Mesendoderm (in vitro differentiated cells): Measurements from ENCODE around the gene ETV3L.
"Not testable (repeated sequence)": the region's sequence is repeated elsewhere in the genome, so short reads cannot be mapped to it uniquely, and the experiment has no call there.

Experiments used
- DNase-seq: peaks from one replicate; pipeline ENCODE4 v3.0.0; 2013
- H2AK5ac ChIP-seq: 2 replicates; pipeline ENCODE4 v1.6.1; 2013; ENCODE audit warnings: low read length, inconsistent platforms
- H2BK120ac ChIP-seq: 2 replicates; pipeline ENCODE4 v1.6.1; 2013; ENCODE audit warnings: low read depth, mild to moderate bottlenecking, low read length, moderate library complexity, mixed read lengths
- H2BK15ac ChIP-seq: replicated peaks from 2 replicates; pipeline ENCODE4 v1.6.1; 2013; ENCODE audit warnings: low read depth, mild to moderate bottlenecking, moderate library complexity
- H2BK5ac ChIP-seq: 2 replicates; pipeline ENCODE4 v1.6.1; 2013; ENCODE audit warnings: low read length, inconsistent platforms
- H3K18ac ChIP-seq: 2 replicates; pipeline ENCODE4 v1.6.1; 2013; ENCODE audit warnings: mild to moderate bottlenecking, low read length, mixed read lengths
- H3K23ac ChIP-seq: one replicate; pipeline ENCODE4 v1.6.1; 2013; ENCODE audit warnings: low read length
- H3K27ac ChIP-seq: 2 replicates; pipeline ENCODE4 v1.5.1; 2013; ENCODE audit warnings: low read depth, mild to moderate bottlenecking, inconsistent platforms, low read length, moderate library complexity
- H3K27me3 ChIP-seq: 2 replicates; pipeline ENCODE4 v1.6.1; 2013; ENCODE audit warnings: low read length, control low read depth, mild to moderate bottlenecking, inconsistent platforms; ENCODE audit not compliant: insufficient read depth, poor library complexity
- H3K36me3 ChIP-seq: 2 replicates; pipeline ENCODE4 v1.6.1; 2013; ENCODE audit warnings: low read length, inconsistent platforms; ENCODE audit not compliant: control insufficient read depth, insufficient read depth
- H3K4ac ChIP-seq: one replicate; pipeline ENCODE4 v1.6.1; 2013; ENCODE audit warnings: low read depth, mild to moderate bottlenecking, low read length, moderate library complexity
- H3K4me1 ChIP-seq: 2 replicates; pipeline ENCODE4 v1.6.1; 2013; ENCODE audit warnings: low read depth, low read length, inconsistent platforms; ENCODE audit not compliant: control insufficient read depth
- H3K4me2 ChIP-seq: 2 replicates; pipeline ENCODE4 v1.6.1; 2013; ENCODE audit warnings: low read length
- H3K4me3 ChIP-seq: 2 replicates; pipeline ENCODE4 v1.5.1; 2013; ENCODE audit warnings: mild to moderate bottlenecking, low read length
- H3K56ac ChIP-seq: one replicate; pipeline ENCODE4 v1.6.1; 2013; ENCODE audit warnings: low read length
- H3K79me1 ChIP-seq: 2 replicates; pipeline ENCODE4 v1.6.1; 2013; ENCODE audit warnings: low read length, inconsistent platforms
- H3K79me2 ChIP-seq: 2 replicates; pipeline ENCODE4 v1.6.1; 2013; ENCODE audit warnings: mild to moderate bottlenecking, low read length; ENCODE audit not compliant: control insufficient read depth, insufficient read depth
- H3K9ac ChIP-seq: 2 replicates; pipeline ENCODE4 v1.6.1; 2013; ENCODE audit warnings: low read length, inconsistent platforms
- H4K5ac ChIP-seq: one replicate; pipeline ENCODE4 v1.6.1; 2013; ENCODE audit warnings: low read length
- H4K8ac ChIP-seq: one replicate; pipeline ENCODE4 v1.6.1; 2013; ENCODE audit warnings: low read depth, mild to moderate bottlenecking, control low read depth, low read length, moderate library complexity
- WGBS: extraction: QIAGEN DNeasy Blood & Tissue Kit; methylation state at CpG from one replicate; pipeline ENCODE4 v1.1.7; 2013; ENCODE audit warnings: low lambda C conversion rate, missing lambda C conversion rate; ENCODE audit not compliant: insufficient coverage; ENCODE audit errors: extremely low coverage; 5-methylcytosine and 5-hydroxymethylcytosine counted together

ETV3L gene

GRCh38 chr1:157103268-157103667, 3.7 kb upstream of the ETV3L start:
- no peak overlapping the region for H3K4ac ChIP-seq
- H3K4me2 ChIP-seq = no peak overlapping the region
- H3K9ac ChIP-seq = no peak overlapping the region
- H2BK15ac ChIP-seq = no peak overlapping the region
- no peak overlapping the region for H2BK5ac ChIP-seq
- H2BK120ac ChIP-seq = no peak overlapping the region
- H3K27me3 ChIP-seq = no peaks in the 10 kb centered on the region
- no peaks in the 10 kb centered on the region for H3K4me1 ChIP-seq
- no peak overlapping the region for H3K18ac ChIP-seq
- H3K79me2 ChIP-seq = no peaks in the 10 kb centered on the region
- no peak overlapping the region for H4K8ac ChIP-seq
- no peaks in the 10 kb centered on the region for H3K79me1 ChIP-seq
- no peak overlapping the region for H3K4me3 ChIP-seq
- WGBS = no CpG with 5 or more reads among the region's 5 CpGs
- no peak overlapping the region for H2AK5ac ChIP-seq
- DNase-seq = no peak
- no peaks in the 10 kb centered on the region for H3K36me3 ChIP-seq
- no peak overlapping the region for H3K56ac ChIP-seq
- no peak overlapping the region for H3K27ac ChIP-seq
- no peak overlapping the region for H3K23ac ChIP-seq
- H4K5ac ChIP-seq = no peak overlapping the region

GRCh38 chr1:157101149-157101548, 1.5 kb upstream of the ETV3L start:
- Histone ChIP-seq H3K79me2 (no peaks in the 10 kb centered on the region), H3K4ac (no peak overlapping the region), H3K18ac (no peak overlapping the region), H2BK120ac (no peak overlapping the region), H3K9ac (no peak overlapping the region), H3K79me1 (no peaks in the 10 kb centered on the region), H3K4me3 (no peak overlapping the region), H3K36me3 (no peaks in the 10 kb centered on the region), H3K56ac (no peak overlapping the region), H4K5ac (no peak overlapping the region), H2BK5ac (no peak overlapping the region), H3K4me1 (no peaks in the 10 kb centered on the region), H2AK5ac (no peak overlapping the region), H3K27ac (no peak overlapping the region), H2BK15ac (no peak overlapping the region), H3K27me3 (no peaks in the 10 kb centered on the region), H3K4me2 (no peak overlapping the region), H3K23ac (no peak overlapping the region), H4K8ac (no peak overlapping the region)
- no peak for DNase-seq
- no CpG with 5 or more reads among the region's 4 CpGs for WGBS

GRCh38 chr1:157098987-157099632, 498 bp downstream of the ETV3L start:
- H3K79me1 ChIP-seq, H2BK120ac ChIP-seq: not testable (repeated sequence)

GRCh38 chr1:157098519-157098918, 1.1 kb downstream of the ETV3L start:
- H3K18ac ChIP-seq = no peak overlapping the region
- no peak overlapping the region for H2BK15ac ChIP-seq
- no peaks in the 10 kb centered on the region for H3K4me1 ChIP-seq
- H3K56ac ChIP-seq = no peak overlapping the region
- H4K8ac ChIP-seq = no peak overlapping the region
- H4K5ac ChIP-seq = no peak overlapping the region
- no peak overlapping the region for H2BK120ac ChIP-seq
- WGBS = no CpG with 5 or more reads among the region's 9 CpGs
- H3K23ac ChIP-seq = no peak overlapping the region
- H3K79me1 ChIP-seq = no peaks in the 10 kb centered on the region
- H3K4me3 ChIP-seq = no peak overlapping the region
- H3K4ac ChIP-seq = no peak overlapping the region
- no peaks in the 10 kb centered on the region for H3K27me3 ChIP-seq
- no peak overlapping the region for H3K27ac ChIP-seq
- no peaks in the 10 kb centered on the region for H3K79me2 ChIP-seq
- H3K4me2 ChIP-seq = no peak overlapping the region
- H3K36me3 ChIP-seq = no peaks in the 10 kb centered on the region
- no peak for DNase-seq
- H2BK5ac ChIP-seq = no peak overlapping the region
- no peak overlapping the region for H3K9ac ChIP-seq
- no peak overlapping the region for H2AK5ac ChIP-seq

More at GRCh38 chr1:157098987-157099632, 498 bp downstream of the ETV3L start:
- H3K4me3 ChIP-seq, H3K4me1 ChIP-seq, H3K9ac ChIP-seq, H3K4me2 ChIP-seq, H3K27me3 ChIP-seq, H2BK15ac ChIP-seq, H3K23ac ChIP-seq, H3K56ac ChIP-seq, H2AK5ac ChIP-seq, H4K5ac ChIP-seq, H3K4ac ChIP-seq, DNase-seq, H3K27ac ChIP-seq, H3K18ac ChIP-seq, H3K36me3 ChIP-seq, H3K79me2 ChIP-seq, H2BK5ac ChIP-seq, H4K8ac ChIP-seq: not testable (repeated sequence)
- no CpG with 5 or more reads among the region's 17 CpGs for WGBS

- no peak for DNase-seq
- no peak overlapping the region for H3K4ac ChIP-seq
- H2BK5ac ChIP-seq = no peak overlapping the region
- H3K4me2 ChIP-seq = no peak overlapping the region
- no peaks in the 10 kb centered on the region for H3K79me2 ChIP-seq
- H3K27ac ChIP-seq = no peak overlapping the region
- no peaks in the 10 kb centered on the region for H3K4me1 ChIP-seq
- no peak overlapping the region for H3K23ac ChIP-seq
- H2BK120ac ChIP-seq = no peak overlapping the region
- no peak overlapping the region for H4K8ac ChIP-seq
- H3K9ac ChIP-seq = no peak overlapping the region
- H3K36me3 ChIP-seq = no peaks in the 10 kb centered on the region
- WGBS = no CpG with 5 or more reads among the region's 6 CpGs
- no peak overlapping the region for H3K4me3 ChIP-seq
- H3K18ac ChIP-seq = no peak overlapping the region
- no peak overlapping the region for H2AK5ac ChIP-seq
- H3K79me1 ChIP-seq = no peaks in the 10 kb centered on the region
- H4K5ac ChIP-seq = no peak overlapping the region
- no peak overlapping the region for H3K56ac ChIP-seq
- no peaks in the 10 kb centered on the region for H3K27me3 ChIP-seq
- no peak overlapping the region for H2BK15ac ChIP-seq
Measured at GRCh38 chr1:157097692-157098091, 1.9 kb downstream of the ETV3L start.

GRCh38 chr1:157096881-157097280, 2.7 kb downstream of the ETV3L start:
- no peak overlapping the region for H2AK5ac ChIP-seq
- no peak overlapping the region for H3K4ac ChIP-seq
- no peaks in the 10 kb centered on the region for H3K79me1 ChIP-seq
- no peaks in the 10 kb centered on the region for H3K36me3 ChIP-seq
- H2BK120ac ChIP-seq = no peak overlapping the region
- H3K23ac ChIP-seq = no peak overlapping the region
- no peak overlapping the region for H2BK15ac ChIP-seq
- DNase-seq = no peak
- no peak overlapping the region for H3K56ac ChIP-seq
- no CpG with 5 or more reads among the region's 6 CpGs for WGBS
- no peak overlapping the region for H4K5ac ChIP-seq
- H3K27ac ChIP-seq = no peak overlapping the region
- H3K4me3 ChIP-seq = no peak overlapping the region
- H3K27me3 ChIP-seq = no peaks in the 10 kb centered on the region
- H3K4me1 ChIP-seq = no peaks in the 10 kb centered on the region
- H4K8ac ChIP-seq = no peak overlapping the region
- H3K9ac ChIP-seq = no peak overlapping the region
- no peak overlapping the region for H3K4me2 ChIP-seq
- no peak overlapping the region for H3K18ac ChIP-seq
- no peaks in the 10 kb centered on the region for H3K79me2 ChIP-seq
- no peak overlapping the region for H2BK5ac ChIP-seq
